Osteocyte (in vitro differentiated cells): ENCODE measurements around the gene UFD1. TPM values are rescaled to one million over a fixed set of nuclear protein-coding genes. Genes with fewer than 3 reads are reported as not detected.

ENCODE experiments used
- DNase-seq: peaks from one replicate; pipeline ENCODE4 v3.0.0; 2021; ENCODE audit warnings: mixed read lengths; ENCODE audit not compliant: unreplicated experiment; ENCODE audit errors: extremely low spot score
- H3K27ac Mint-ChIP-seq: one replicate; pipeline ENCODE4 v1.8.0; 2021; ENCODE audit warnings: mild to moderate bottlenecking, mixed read lengths; ENCODE audit not compliant: unreplicated experiment
- H3K27me3 Mint-ChIP-seq: one replicate; pipeline ENCODE4 v1.8.0; 2021; ENCODE audit warnings: mixed read lengths; ENCODE audit not compliant: unreplicated experiment
- H3K36me3 Mint-ChIP-seq: one replicate; pipeline ENCODE4 v1.8.0; 2021; ENCODE audit warnings: mixed read lengths; ENCODE audit not compliant: unreplicated experiment
- H3K4me1 Mint-ChIP-seq: one replicate; pipeline ENCODE4 v1.8.0; 2021; ENCODE audit warnings: mixed read lengths; ENCODE audit not compliant: unreplicated experiment
- H3K4me3 Mint-ChIP-seq: one replicate; pipeline ENCODE4 v1.8.0; 2021; ENCODE audit warnings: mild to moderate bottlenecking, moderate library complexity, mixed read lengths; ENCODE audit not compliant: unreplicated experiment
- H3K9me3 Mint-ChIP-seq: one replicate; pipeline ENCODE4 v1.8.0; 2021; ENCODE audit warnings: mixed read lengths; ENCODE audit not compliant: unreplicated experiment
- CTCF ChIP-seq: fragments of 200-600 bp; sonication (generic); IDR thresholded peaks from 2 replicates; pipeline ENCODE4 v1.5.0; 2021; ENCODE audit warnings: antibody characterized with exemption, mild to moderate bottlenecking, moderate library complexity
- total RNA-seq: library from RNA; stranded (reverse); gene quantifications from 2 replicates; pipeline ENCODE4 v1.2.1, GENCODE V29; 2021

The UFD1 gene
- total RNA-seq, 1 donor from 2014 or later, result 72.5 TPM

- Mint-ChIP-seq H3K27ac (no peak overlapping the region), H3K9me3 (no peaks in the 10 kb centered on the region), H3K27me3 (no peaks in the 10 kb centered on the region), H3K4me3 (no peak overlapping the region), H3K36me3 (peaks cover 8% of the 10 kb centered on the region), H3K4me1 (peaks cover 20% of the 10 kb centered on the region)
- DNase-seq, result no peak
- TF ChIP-seq CTCF, result no peak
Measured at GRCh38 chr22:19419464-19420178, 59.4 kb downstream of the UFD1 start.

GRCh38 chr22:19419086-19419463 is 59.9 kb downstream of the UFD1 start:
- Mint-ChIP-seq H3K27ac (no peak overlapping the region), H3K9me3 (no peaks in the 10 kb centered on the region), H3K36me3 (peaks cover 8% of the 10 kb centered on the region), H3K4me3 (no peak overlapping the region), H3K4me1 (peaks cover 20% of the 10 kb centered on the region), H3K27me3 (no peaks in the 10 kb centered on the region)
- TF ChIP-seq CTCF, result no peak
- no peak for DNase-seq

GRCh38 chr22:19412923-19413322 is 66.1 kb downstream of the UFD1 start:
- no peak for DNase-seq
- Mint-ChIP-seq H3K27ac (no peak overlapping the region), H3K4me1 (peaks cover 1% of the 10 kb centered on the region), H3K27me3 (no peaks in the 10 kb centered on the region), H3K4me3 (no peak overlapping the region), H3K9me3 (no peaks in the 10 kb centered on the region), H3K36me3 (peaks cover 19% of the 10 kb centered on the region)
- TF ChIP-seq CTCF, result no peak

- Mint-ChIP-seq H3K4me3 (no peak overlapping the region), H3K27ac (no peak overlapping the region), H3K4me1 (peaks cover 1% of the 10 kb centered on the region), H3K27me3 (no peaks in the 10 kb centered on the region), H3K36me3 (peaks cover 20% of the 10 kb centered on the region), H3K9me3 (no peaks in the 10 kb centered on the region)
- TF ChIP-seq CTCF, result no peak
- DNase-seq, result no peak
Measured at GRCh38 chr22:19412478-19412877, 66.5 kb downstream of the UFD1 start.

- no peak for DNase-seq
Measured at GRCh38 chr22:19411690-19412045, 67.3 kb downstream of the UFD1 start.

More at GRCh38 chr22:19411690-19412045, 67.3 kb downstream of the UFD1 start:
- H3K27me3 Mint-ChIP-seq, result no peaks in the 10 kb centered on the region
- no peak for TF ChIP-seq CTCF
- peaks cover 1% of the 10 kb centered on the region for H3K4me1 Mint-ChIP-seq
- H3K9me3 Mint-ChIP-seq, result no peaks in the 10 kb centered on the region
- no peak overlapping the region for H3K4me3 Mint-ChIP-seq
- H3K27ac Mint-ChIP-seq, result no peak overlapping the region
- peaks cover 28% of the 10 kb centered on the region for H3K36me3 Mint-ChIP-seq
